GM18499 (cell line): ENCODE results near the gene OTOG.

ENCODE experiments used
- ATAC-seq: cut with Tn5 transposase; IDR thresholded peaks from one replicate; pipeline ENCODE4 v1.9.1; 2021; ENCODE audit warnings: moderate number of reproducible peaks; ENCODE audit not compliant: insufficient read depth, unreplicated experiment

OTOG gene, protein sequence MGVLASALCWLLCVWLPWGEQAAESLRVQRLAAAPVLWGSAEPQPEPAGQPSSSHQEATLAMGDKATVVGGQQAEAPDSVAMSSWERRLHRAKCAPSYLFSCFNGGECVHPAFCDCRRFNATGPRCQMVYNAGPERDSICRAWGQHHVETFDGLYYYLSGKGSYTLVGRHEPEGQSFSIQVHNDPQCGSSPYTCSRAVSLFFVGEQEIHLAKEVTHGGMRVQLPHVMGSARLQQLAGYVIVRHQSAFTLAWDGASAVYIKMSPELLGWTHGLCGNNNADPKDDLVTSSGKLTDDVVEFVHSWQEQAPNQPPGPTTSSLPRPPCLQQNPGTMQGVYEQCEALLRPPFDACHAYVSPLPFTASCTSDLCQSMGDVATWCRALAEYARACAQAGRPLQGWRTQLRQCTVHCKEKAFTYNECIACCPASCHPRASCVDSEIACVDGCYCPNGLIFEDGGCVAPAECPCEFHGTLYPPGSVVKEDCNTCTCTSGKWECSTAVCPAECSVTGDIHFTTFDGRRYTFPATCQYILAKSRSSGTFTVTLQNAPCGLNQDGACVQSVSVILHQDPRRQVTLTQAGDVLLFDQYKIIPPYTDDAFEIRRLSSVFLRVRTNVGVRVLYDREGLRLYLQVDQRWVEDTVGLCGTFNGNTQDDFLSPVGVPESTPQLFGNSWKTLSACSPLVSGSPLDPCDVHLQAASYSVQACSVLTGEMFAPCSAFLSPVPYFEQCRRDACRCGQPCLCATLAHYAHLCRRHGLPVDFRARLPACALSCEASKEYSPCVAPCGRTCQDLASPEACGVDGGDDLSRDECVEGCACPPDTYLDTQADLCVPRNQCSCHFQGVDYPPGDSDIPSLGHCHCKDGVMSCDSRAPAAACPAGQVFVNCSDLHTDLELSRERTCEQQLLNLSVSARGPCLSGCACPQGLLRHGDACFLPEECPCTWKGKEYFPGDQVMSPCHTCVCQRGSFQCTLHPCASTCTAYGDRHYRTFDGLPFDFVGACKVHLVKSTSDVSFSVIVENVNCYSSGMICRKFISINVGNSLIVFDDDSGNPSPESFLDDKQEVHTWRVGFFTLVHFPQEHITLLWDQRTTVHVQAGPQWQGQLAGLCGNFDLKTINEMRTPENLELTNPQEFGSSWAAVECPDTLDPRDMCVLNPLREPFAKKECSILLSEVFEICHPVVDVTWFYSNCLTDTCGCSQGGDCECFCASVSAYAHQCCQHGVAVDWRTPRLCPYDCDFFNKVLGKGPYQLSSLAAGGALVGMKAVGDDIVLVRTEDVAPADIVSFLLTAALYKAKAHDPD (N-terminal part only)

GRCh38 chr11:17547051-17547577, at the start of gene OTOG:
OTOG (plus strand) TSS chr11:17547259; CDS start chr11:17547373, 114 bp downstream.
- no peak for ATAC-seq

GRCh38 chr11:17498058-17498457, 49.0 kb upstream of the OTOG start:
- ATAC-seq = no peak

- ATAC-seq = no peak
Measured at GRCh38 chr11:17498475-17498874, 48.6 kb upstream of the OTOG start.

GRCh38 chr11:17500673-17501072, 46.4 kb upstream of the OTOG start:
- ATAC-seq = no peak

DNA sequence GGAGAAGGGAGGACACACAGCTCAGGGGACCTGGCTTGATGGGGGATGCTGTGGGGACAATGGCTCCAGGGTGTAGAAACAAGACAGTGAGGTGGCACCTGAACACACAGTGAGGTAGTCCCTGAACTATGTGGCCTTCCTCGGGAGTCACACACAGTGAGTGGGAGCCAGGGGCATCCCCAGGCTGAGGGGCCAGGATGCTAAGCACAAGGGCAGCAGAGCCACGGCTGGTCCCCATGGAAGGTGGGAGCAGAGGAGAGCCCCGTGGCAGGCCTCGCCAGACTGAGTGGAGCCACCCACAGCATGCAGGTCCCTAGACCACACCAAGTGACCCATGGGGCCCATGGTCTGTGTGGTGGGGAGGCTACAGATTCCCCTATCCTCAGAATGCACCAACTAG, 44.4 kb upstream of the OTOG start:
- no peak for ATAC-seq

GRCh38 chr11:17504330-17505107, 42.5 kb upstream of the OTOG start:
- ATAC-seq = no peak

DNA sequence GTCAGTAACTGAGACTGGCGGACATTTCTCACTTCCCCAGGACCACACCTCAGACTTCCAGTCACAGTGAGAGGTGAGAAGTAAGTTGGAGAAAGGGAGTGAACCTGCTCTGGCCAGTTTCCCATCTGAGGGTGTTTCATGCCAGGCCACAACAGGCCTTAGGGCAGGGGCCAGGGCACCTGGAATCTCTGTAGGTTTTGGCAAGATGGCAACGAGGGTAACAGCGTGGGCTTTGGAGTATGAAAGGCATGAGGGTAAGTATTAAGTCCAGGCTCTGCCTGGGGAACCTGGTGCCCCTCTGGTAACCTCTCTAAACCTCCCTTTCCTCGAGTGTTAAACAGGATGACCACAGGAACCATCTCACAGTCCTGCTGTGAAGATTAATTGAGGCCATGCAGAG, 41.9 kb upstream of the OTOG start:
- ATAC-seq = no peak

GRCh38 chr11:17506314-17506713, 40.7 kb upstream of the OTOG start:
- ATAC-seq = no peak

DNA sequence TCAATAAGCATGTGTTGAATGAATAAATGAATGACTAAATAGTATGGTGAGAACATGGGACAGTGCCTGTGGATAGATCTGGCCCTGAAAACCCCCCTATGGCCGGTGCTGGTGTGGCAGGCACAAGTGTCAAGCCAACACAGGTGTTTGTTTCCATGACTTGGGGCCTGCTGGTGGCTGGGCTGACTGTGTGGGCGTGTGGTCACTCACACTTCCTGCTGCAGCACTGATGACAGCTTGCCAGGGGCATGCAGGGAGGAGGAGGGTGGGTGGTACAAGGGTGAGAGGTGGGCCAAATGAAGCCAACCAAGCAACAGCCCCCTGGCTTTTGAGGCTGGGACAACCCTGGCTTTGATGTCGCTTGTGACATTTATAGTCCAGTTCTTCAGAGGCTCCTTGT, 40.1 kb upstream of the OTOG start:
- no peak for ATAC-seq

DNA sequence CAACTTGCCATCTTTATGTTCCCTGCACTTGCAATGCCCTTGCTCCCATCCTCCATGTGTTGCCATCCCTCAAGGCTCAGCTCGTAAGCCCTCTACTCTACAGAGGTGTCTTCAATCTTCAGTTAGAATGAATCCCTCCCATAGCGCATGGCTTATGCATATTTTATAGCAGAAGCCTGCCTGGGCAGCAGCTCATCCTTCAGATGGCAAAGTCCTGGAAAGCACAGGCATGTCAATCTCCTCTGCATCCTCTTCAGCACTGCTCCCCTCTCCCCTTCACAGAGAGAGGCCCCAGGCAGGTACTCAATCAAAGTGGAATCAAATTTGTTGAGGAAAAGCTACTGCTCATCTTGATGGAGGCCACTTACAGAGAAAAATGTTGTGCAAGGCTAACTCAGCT, 39.3 kb upstream of the OTOG start:
- no peak for ATAC-seq

- ATAC-seq = no peak
Measured at GRCh38 chr11:17508306-17508705, 38.8 kb upstream of the OTOG start.

DNA sequence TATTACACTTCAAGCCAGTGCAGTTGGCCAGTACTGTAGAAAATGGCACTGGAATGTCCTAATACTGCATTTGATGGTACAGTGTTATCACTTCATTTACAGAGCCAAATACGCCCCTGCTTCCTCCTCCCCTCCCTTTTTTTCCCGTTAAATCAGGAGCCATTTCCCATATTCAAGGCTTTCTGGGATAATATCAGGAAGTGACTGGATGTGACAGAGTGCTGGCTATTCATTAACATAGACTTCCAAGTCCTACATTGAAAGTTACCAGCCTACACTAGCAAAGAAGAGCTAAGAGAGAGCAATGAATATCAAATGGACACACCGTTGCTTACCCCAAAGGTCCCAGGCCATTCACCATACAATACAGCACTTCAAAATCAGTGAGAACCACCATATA, 38.3 kb upstream of the OTOG start:
- ATAC-seq = no peak

DNA sequence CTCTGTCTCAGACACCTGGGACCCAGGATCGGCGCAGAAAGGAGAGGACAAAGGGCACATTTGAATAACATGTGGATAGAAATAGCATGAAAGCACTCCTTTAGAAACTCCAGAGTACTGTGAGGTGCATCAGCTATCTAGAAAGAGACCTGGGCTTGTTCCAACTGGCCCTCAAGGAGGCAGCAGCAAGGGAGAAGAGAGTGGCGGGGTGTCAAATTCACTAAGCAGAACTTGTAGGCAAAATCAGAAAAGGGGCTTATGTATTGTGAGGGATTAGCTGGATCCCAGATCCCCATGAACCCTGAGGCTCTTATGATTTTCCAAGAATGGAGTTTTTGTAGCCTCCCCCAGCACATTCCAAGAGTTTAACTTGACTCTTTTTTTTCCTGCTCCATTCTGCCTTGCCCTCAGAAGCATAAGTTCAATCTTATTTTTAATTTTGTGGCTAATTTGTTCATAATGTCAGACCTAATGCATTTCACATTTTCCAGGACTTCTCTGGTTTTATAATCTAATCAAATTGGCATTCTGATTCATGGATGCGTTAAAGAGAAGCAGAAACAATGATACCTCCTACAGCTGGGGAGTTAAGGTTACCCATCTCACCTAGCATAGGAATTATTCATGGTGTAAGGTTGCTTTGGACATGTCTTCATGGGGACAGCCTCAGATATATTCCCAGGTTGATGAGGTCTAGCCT, 36.4 kb upstream of the OTOG start:
- ATAC-seq = no peak

DNA sequence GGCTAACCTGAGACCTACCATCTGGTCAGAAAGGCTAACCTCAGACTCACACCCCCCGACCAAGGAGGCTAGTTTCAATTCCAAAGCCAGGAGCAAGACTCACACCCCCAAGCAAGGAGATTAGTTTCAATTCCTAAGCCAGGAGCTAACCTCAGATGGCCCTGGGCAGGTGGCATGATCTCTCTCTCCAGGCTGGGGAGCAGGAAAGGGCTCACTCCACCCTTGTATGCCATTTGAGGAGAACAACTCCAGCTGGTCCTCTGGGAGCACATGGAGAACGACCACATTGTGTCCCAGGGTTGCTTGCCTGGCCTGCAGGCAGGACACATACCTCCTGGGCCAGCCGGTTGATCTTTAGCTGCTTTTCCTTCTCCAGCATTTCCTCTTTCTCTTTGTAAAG, 35.5 kb upstream of the OTOG start:
- no peak for ATAC-seq

GRCh38 chr11:17512101-17512500, 35.0 kb upstream of the OTOG start:
- ATAC-seq = no peak

GRCh38 chr11:17513853-17514252, 33.2 kb upstream of the OTOG start:
- no peak for ATAC-seq

- no peak for ATAC-seq
Measured at GRCh38 chr11:17514476-17514875, 32.6 kb upstream of the OTOG start.

GRCh38 chr11:17515443-17516176, 31.4 kb upstream of the OTOG start:
- ATAC-seq = no peak
